OCI-LY1 (cell line): ENCODE measurements around the gene TUT7.

Experiments used
- H2AFZ ChIP-seq: fragments of 200-600 bp; sonication (generic), shearing (Covaris generic); 2 replicates; pipeline ENCODE4 v1.6.0; 2014; ENCODE audit warnings: antibody characterized with exemption, mild to moderate bottlenecking, low read length
- H3F3A ChIP-seq: fragments of 200-600 bp; sonication (generic), shearing (Covaris generic); 2 replicates; pipeline ENCODE4 v1.6.0; 2014; ENCODE audit warnings: mild to moderate bottlenecking, antibody characterized with exemption, low read length, moderate library complexity; ENCODE audit not compliant: insufficient read depth
- H3K27ac ChIP-seq: fragments of 200-600 bp; sonication (generic); 2 replicates; pipeline ENCODE4 v1.5.1; 2014; ENCODE audit warnings: low read length, mixed run types, mild to moderate bottlenecking, low read depth; ENCODE audit not compliant: poor library complexity, severe bottlenecking
- H3K27me3 ChIP-seq: fragments of 200-600 bp; sonication (generic); 2 replicates; pipeline ENCODE4 v1.6.0; 2014; ENCODE audit warnings: antibody characterized with exemption, mild to moderate bottlenecking, low read length, moderate library complexity; ENCODE audit not compliant: insufficient read depth
- H3K36me3 ChIP-seq: fragments of 200-600 bp; sonication (generic); 2 replicates; pipeline ENCODE4 v1.6.1; 2014; ENCODE audit warnings: mild to moderate bottlenecking, antibody characterized with exemption, low read length, moderate library complexity, mixed read lengths; ENCODE audit not compliant: insufficient read depth
- H3K4me1 ChIP-seq: fragments of 200-600 bp; sonication (generic); 2 replicates; pipeline ENCODE4 v1.5.1; 2014; ENCODE audit warnings: mild to moderate bottlenecking, low read length, moderate library complexity; ENCODE audit not compliant: insufficient read depth, severe bottlenecking
- H3K4me2 ChIP-seq: fragments of 200-600 bp; sonication (generic), shearing (Covaris generic); 2 replicates; pipeline ENCODE4 v1.6.1; 2014; ENCODE audit warnings: low read length
- H3K4me3 ChIP-seq: fragments of 200-600 bp; sonication (generic); 2 replicates; pipeline ENCODE4 v1.5.1; 2014; ENCODE audit warnings: low read length, low read depth, mild to moderate bottlenecking, mixed read lengths; ENCODE audit not compliant: poor library complexity, severe bottlenecking
- H3K79me2 ChIP-seq: fragments of 200-600 bp; shearing (Covaris generic); 2 replicates; pipeline ENCODE4 v1.6.1; 2016; ENCODE audit warnings: mixed run types, low read length, mixed read lengths; ENCODE audit not compliant: insufficient read depth
- H3K9ac ChIP-seq: fragments of 200-600 bp; sonication (generic), shearing (Covaris generic); 2 replicates; pipeline ENCODE4 v1.6.1; 2014; ENCODE audit warnings: mild to moderate bottlenecking, low read length, mixed read lengths
- H3K9me2 ChIP-seq: fragments of 200-600 bp; sonication (generic), shearing (Covaris generic); 2 replicates; pipeline ENCODE4 v1.6.1; 2014; ENCODE audit warnings: low read depth, mild to moderate bottlenecking, low read length, mixed read lengths
- H3K9me3 ChIP-seq: fragments of 200-600 bp; shearing (Covaris generic); 2 replicates; pipeline ENCODE4 v1.6.1; 2014; ENCODE audit warnings: low read length, mixed read lengths
- H4K20me1 ChIP-seq: fragments of 200-600 bp; sonication (generic), shearing (Covaris generic); 2 replicates; pipeline ENCODE4 v1.6.0; 2016; ENCODE audit warnings: mild to moderate bottlenecking, low read length; ENCODE audit not compliant: insufficient read depth
- CTCF ChIP-seq: fragments of 200-600 bp; sonication (generic), shearing (Covaris generic); IDR thresholded peaks from 2 replicates; pipeline ENCODE4 v1.5.1; 2017; ENCODE audit warnings: mild to moderate bottlenecking, antibody characterized with exemption, low read length, moderate library complexity, mixed read lengths
- EZH2 ChIP-seq: fragments of 200-600 bp; sonication (generic), shearing (Covaris generic); IDR thresholded peaks from 2 replicates; pipeline ENCODE4 v1.8.0; 2017; ENCODE audit warnings: borderline replicate concordance, mixed run types, mild to moderate bottlenecking, antibody characterized with exemption, low read length, moderate library complexity, mixed read lengths

TUT7 gene

GRCh38 chr9:86369810-86370209, 15.6 kb upstream of the TUT7 start:
- Histone ChIP-seq H3K9me3 (0 out of 2 replicates have a peak, but pooled peaks cover 5% of the 10 kb centered on the region), H3K27me3 (no peaks in the 10 kb centered on the region), H3K4me2 (no peak overlapping the region), H3K79me2 (no peaks in the 10 kb centered on the region), H3K36me3 (no peaks in the 10 kb centered on the region), H3K9ac (no peak overlapping the region), H4K20me1 (no peaks in the 10 kb centered on the region), H3K4me1 (no peaks in the 10 kb centered on the region), H3K4me3 (no peak overlapping the region), H2AFZ (no peak overlapping the region), H3K27ac (no peak overlapping the region), H3K9me2 (no peaks in the 10 kb centered on the region), H3F3A (no peaks in the 10 kb centered on the region)
- TF ChIP-seq EZH2, result no peak
- TF ChIP-seq CTCF, result no peak

GRCh38 chr9:86368871-86369521, 14.8 kb upstream of the TUT7 start:
- Histone ChIP-seq H3K27ac (no peak overlapping the region), H3K9me2 (no peaks in the 10 kb centered on the region), H3K36me3 (no peaks in the 10 kb centered on the region), H3K4me2 (no peak overlapping the region), H2AFZ (no peak overlapping the region), H3K9ac (no peak overlapping the region), H3K4me3 (no peak overlapping the region), H3F3A (no peaks in the 10 kb centered on the region), H3K4me1 (no peaks in the 10 kb centered on the region), H4K20me1 (no peaks in the 10 kb centered on the region), H3K9me3 (0 out of 2 replicates have a peak, but pooled peaks cover 3% of the 10 kb centered on the region), H3K27me3 (no peaks in the 10 kb centered on the region), H3K79me2 (no peaks in the 10 kb centered on the region)
- no peak for TF ChIP-seq CTCF
- TF ChIP-seq EZH2, result no peak

GRCh38 chr9:86361176-86361575, 7.0 kb upstream of the TUT7 start:
- H3K4me1 ChIP-seq, result no peaks in the 10 kb centered on the region
- TF ChIP-seq EZH2, result no peak
- TF ChIP-seq CTCF, result no peak
- H3K27ac ChIP-seq, result no peak overlapping the region
- H3K9ac ChIP-seq, result no peak overlapping the region
- H3K9me3 ChIP-seq, result no peaks in the 10 kb centered on the region
- no peaks in the 10 kb centered on the region for H4K20me1 ChIP-seq
- H3K4me3 ChIP-seq, result no peak overlapping the region
- H3K79me2 ChIP-seq, result no peaks in the 10 kb centered on the region
- H3K27me3 ChIP-seq, result no peaks in the 10 kb centered on the region
- no peaks in the 10 kb centered on the region for H3K9me2 ChIP-seq
- H3K36me3 ChIP-seq, result no peaks in the 10 kb centered on the region
- H3K4me2 ChIP-seq, result no peak overlapping the region
- no peaks in the 10 kb centered on the region for H3F3A ChIP-seq
- no peak overlapping the region for H2AFZ ChIP-seq
